Karpas-422 (cell line): ENCODE data around the gene PODNL1. TPM values are rescaled to one million over a fixed set of nuclear protein-coding genes. Genes with fewer than 3 reads are reported as not detected.
A peak's percentile ranks its signal among the peaks of the same experiment; 100 is the strongest.

Experiments
- DNase-seq: peaks from one replicate; pipeline ENCODE4 v3.0.0-alpha.2; 2015
- H2AFZ ChIP-seq: fragments of 200-600 bp; sonication (generic); 2 replicates; pipeline ENCODE4 v1.6.1; 2014; ENCODE audit warnings: antibody characterized with exemption, low read length, mixed read lengths
- H3K27ac ChIP-seq: fragments of 200-600 bp; sonication (generic); 2 replicates; pipeline ENCODE4 v1.5.1; 2014; ENCODE audit warnings: mild to moderate bottlenecking, low read length, moderate library complexity
- H3K27me3 ChIP-seq: fragments of 200-600 bp; sonication (generic); 2 replicates; pipeline ENCODE4 v1.6.1; 2014; ENCODE audit warnings: low read length, mixed read lengths
- H3K36me3 ChIP-seq: fragments of 200-600 bp; sonication (generic); 2 replicates; pipeline ENCODE4 v1.6.1; 2014; ENCODE audit warnings: low read length, mixed read lengths; ENCODE audit not compliant: insufficient read depth
- H3K4me1 ChIP-seq: fragments of 200-600 bp; sonication (generic); 2 replicates; pipeline ENCODE4 v1.6.1; 2014; ENCODE audit warnings: mild to moderate bottlenecking, low read length, mixed read lengths
- H3K4me2 ChIP-seq: fragments of 200-600 bp; sonication (generic); 2 replicates; pipeline ENCODE4 v1.6.1; 2014; ENCODE audit warnings: low read length, low read depth, mild to moderate bottlenecking; ENCODE audit not compliant: poor library complexity, severe bottlenecking
- H3K4me3 ChIP-seq: fragments of 200-600 bp; sonication (generic); 2 replicates; pipeline ENCODE4 v1.5.1; 2014; ENCODE audit warnings: mild to moderate bottlenecking, antibody characterized with exemption, low read length, mixed read lengths
- H3K79me2 ChIP-seq: fragments of 200-600 bp; sonication (generic); 2 replicates; pipeline ENCODE4 v1.6.1; 2014; ENCODE audit warnings: mild to moderate bottlenecking, low read length, mixed read lengths
- H3K9ac ChIP-seq: fragments of 200-600 bp; sonication (generic); 2 replicates; pipeline ENCODE4 v1.6.0; 2014; ENCODE audit warnings: low read length
- H3K9me2 ChIP-seq: fragments of 200-600 bp; sonication (generic), shearing (Covaris generic); replicated peaks from 2 replicates; pipeline ENCODE4 v1.6.0; 2014; ENCODE audit warnings: mild to moderate bottlenecking, low read length, moderate library complexity; ENCODE audit not compliant: insufficient read depth
- H3K9me3 ChIP-seq: fragments of 300-700, 200-600 bp; sonication (generic); 2 replicates; pipeline ENCODE4 v1.6.1; 2014; ENCODE audit warnings: low read length, mixed read lengths
- H4K20me1 ChIP-seq: fragments of 200-600 bp; sonication (generic); 2 replicates; pipeline ENCODE4 v1.6.1; 2014; ENCODE audit warnings: mild to moderate bottlenecking, antibody characterized with exemption, low read length, low read depth; ENCODE audit not compliant: insufficient read depth
- total RNA-seq: library from RNA; depleted of rRNA; stranded (reverse); fragments of >200 nt; shearing (Covaris generic); gene quantifications from 2 replicates; pipeline ENCODE4 v1.2.3, GENCODE V29; 2014; ENCODE audit warnings: low replicate concordance

Gene PODNL1
- total RNA-seq, 1 experiment from 2014 or later: not detected

DNA sequence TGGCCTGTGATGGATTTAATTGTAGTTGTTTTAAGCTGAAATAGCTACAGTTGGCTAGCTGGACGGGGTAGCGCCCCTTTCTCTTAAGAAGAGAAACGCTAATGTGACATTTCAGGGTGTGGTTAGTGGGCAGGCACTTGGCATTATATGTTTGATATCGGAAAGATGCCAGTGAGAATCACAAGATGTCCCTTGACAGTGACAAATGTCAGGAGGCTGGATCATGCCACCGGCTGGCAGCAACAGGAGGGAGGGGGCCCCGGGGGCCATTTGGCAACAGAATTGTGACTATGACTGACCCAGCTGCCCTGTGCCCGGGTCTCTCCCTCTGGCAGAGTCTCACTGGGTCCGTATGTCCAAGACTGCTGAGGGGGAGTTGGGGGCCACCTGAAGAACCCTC lies 18.8 kb upstream of the PODNL1 start:
- Histone ChIP-seq H3K27me3 (no peaks in the 10 kb centered on the region), H4K20me1 (peaks cover 6% of the 10 kb centered on the region), H3K27ac (no peak overlapping the region), H3K79me2 (peaks cover 21% of the 10 kb centered on the region), H2AFZ (no peak overlapping the region), H3K9ac (no peak overlapping the region), H3K9me3 (no peaks in the 10 kb centered on the region), H3K9me2 (no peaks in the 10 kb centered on the region), H3K4me2 (no peak overlapping the region), H3K4me1 (peaks cover 10% of the 10 kb centered on the region), H3K36me3 (peaks cover 16% of the 10 kb centered on the region; the same call in 1 of the 2 replicates), H3K4me3 (no peak overlapping the region)
- no peak for DNase-seq

DNA sequence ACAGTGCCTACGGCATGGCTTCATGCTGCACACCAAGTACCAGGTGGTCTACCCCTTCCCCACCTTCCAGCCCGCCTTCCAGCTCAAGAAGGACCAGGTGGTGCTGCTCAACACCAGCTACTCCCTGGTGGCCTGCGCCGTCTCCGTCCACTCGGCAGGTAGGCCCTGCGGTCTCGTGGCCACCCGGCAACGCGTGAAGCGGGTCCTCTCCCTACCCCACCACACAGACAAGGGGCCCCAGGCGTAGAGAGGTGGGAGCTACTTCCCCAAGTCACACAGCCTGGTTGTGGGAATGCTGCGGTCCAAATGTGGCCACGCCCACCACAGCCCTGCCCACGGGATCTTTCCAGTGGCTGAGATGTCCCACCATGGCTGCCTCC lies 18.1 kb upstream of the PODNL1 start:
- Histone ChIP-seq H2AFZ (no peak overlapping the region), H3K27me3 (no peaks in the 10 kb centered on the region), H3K9me3 (no peaks in the 10 kb centered on the region), H3K36me3 (peaks cover 16% of the 10 kb centered on the region; the same call in 1 of the 2 replicates), H3K27ac (no peak overlapping the region), H3K79me2 (peaks cover 21% of the 10 kb centered on the region), H3K9me2 (no peaks in the 10 kb centered on the region), H3K4me3 (no peak overlapping the region), H4K20me1 (peaks cover 6% of the 10 kb centered on the region), H3K4me1 (peaks cover 16% of the 10 kb centered on the region), H3K4me2 (no peak overlapping the region), H3K9ac (no peak overlapping the region)
- no peak for DNase-seq

DNA sequence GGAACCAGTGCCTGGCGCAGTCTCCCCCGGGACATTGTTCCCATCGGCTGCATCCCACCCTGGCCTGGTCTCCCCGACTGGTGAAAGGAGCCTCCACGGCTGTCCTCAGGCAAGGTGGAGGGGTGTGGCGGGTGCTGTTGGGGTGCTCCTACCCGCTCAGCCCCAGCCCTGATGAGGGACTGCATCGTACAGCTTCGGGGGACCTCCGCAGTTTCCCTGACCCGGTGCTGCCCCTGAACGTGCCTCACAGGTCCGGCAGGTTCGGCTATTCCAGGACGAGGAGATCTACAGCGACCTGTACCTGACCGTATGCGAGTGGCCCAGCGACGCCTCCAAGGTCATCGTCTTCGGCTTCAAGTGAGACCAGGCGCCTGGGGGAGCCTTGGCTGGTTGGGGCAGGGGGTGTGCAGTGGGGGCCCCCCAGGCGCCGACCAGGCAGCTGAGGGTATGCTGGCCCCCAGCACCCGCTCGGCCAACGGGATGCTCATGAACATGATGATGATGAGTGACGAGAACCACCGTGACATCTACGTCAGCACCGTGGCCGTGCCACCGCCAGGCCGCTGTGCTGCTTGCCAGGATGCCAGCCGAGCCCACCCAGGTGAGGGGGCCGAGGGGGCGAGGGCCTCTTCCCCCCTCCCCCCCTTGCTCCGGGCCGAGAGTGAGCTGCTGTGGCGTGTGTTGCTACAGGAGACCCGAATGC lies 17.6 kb upstream of the PODNL1 start:
- H3K36me3 ChIP-seq: peaks cover 16% of the 10 kb centered on the region; the same call in 1 of the 2 replicates
- no peak for DNase-seq
- no peak overlapping the region for H3K27ac ChIP-seq
- no peaks in the 10 kb centered on the region for H3K9me2 ChIP-seq
- H2AFZ ChIP-seq: no peak overlapping the region
- H3K27me3 ChIP-seq: no peaks in the 10 kb centered on the region
- no peak overlapping the region for H3K4me2 ChIP-seq
- H3K9ac ChIP-seq: no peak overlapping the region
- no peak overlapping the region for H3K4me3 ChIP-seq
- H3K9me3 ChIP-seq: no peaks in the 10 kb centered on the region
- peaks cover 6% of the 10 kb centered on the region for H4K20me1 ChIP-seq
- peaks cover 21% of the 10 kb centered on the region for H3K79me2 ChIP-seq
- H3K4me1 ChIP-seq: peaks cover 16% of the 10 kb centered on the region

DNA sequence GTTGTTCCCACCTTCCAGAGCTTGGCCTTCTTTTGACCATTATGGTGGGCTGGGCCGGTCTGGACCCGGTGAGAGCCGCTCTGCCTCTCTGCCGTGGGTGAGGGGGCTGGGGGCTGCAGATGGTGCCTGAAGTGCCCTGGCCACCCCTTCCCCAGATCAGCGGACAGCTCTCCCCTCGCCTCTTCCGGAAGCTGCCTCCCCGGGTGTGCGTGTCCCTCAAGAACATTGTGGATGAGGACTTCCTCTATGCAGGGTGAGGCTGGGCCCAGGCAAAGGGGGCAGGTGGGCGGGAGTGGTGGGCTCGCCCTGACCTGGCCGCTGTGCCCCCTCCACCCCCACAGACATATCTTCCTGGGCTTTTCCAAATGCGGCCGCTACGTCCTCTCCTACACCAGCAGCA lies 16.0 kb upstream of the PODNL1 start:
- Histone ChIP-seq H3K4me3 (no peak overlapping the region), H3K9me3 (no peaks in the 10 kb centered on the region), H2AFZ (no peak overlapping the region), H3K36me3 (peaks cover 13% of the 10 kb centered on the region; the same call in 1 of the 2 replicates), H3K9ac (no peak overlapping the region), H4K20me1 (peaks cover 6% of the 10 kb centered on the region), H3K9me2 (no peaks in the 10 kb centered on the region), H3K4me1 (peaks cover 16% of the 10 kb centered on the region), H3K27me3 (no peaks in the 10 kb centered on the region), H3K79me2 (peaks cover 21% of the 10 kb centered on the region), H3K4me2 (no peak overlapping the region), H3K27ac (no peak overlapping the region)
- DNase-seq: no peak

DNA sequence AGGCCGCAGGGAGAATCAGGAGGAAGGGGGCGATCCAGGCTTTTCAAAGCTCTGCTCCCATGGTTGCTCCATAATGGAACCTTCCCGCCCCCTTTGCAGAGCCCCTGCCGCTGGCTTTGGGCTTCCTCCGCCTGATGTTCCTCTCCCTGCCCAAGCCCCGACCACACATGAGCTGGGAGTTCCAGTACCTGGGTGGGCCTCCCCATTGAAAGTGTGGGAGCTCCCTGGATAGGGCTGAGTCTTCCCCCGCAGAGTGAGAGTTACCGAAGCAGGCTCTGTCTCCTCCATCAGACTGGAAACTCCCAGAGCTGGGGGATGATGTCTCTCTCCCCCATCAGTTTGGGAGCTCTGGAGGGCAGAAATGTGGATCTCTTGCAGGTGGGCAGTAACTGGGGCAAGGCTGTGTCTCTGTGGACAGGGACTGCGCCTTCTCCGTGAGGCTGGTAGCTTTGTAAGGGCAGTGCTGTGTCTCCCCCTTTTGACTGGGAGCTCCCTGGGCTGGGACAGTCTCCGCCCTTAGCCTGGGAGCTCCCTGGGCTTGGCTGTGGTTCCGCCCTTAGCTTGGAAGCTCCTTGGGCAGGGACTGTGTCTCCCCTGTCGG lies 14.8 kb upstream of the PODNL1 start:
- peak overlapping the region; percentile 99 for H3K4me2 ChIP-seq
- H3K9me3 ChIP-seq: no peaks in the 10 kb centered on the region
- DNase-seq: peak; percentile 53
- H3K4me1 ChIP-seq: peaks cover 16% of the 10 kb centered on the region
- peak overlapping the region; percentile 55 for H3K27ac ChIP-seq
- peaks cover 6% of the 10 kb centered on the region for H4K20me1 ChIP-seq
- peak overlapping the region; percentile 100 for H3K4me3 ChIP-seq
- peaks cover 13% of the 10 kb centered on the region; the same call in 1 of the 2 replicates for H3K36me3 ChIP-seq
- no peaks in the 10 kb centered on the region for H3K9me2 ChIP-seq
- H2AFZ ChIP-seq: no peak overlapping the region
- peaks cover 21% of the 10 kb centered on the region for H3K79me2 ChIP-seq
- no peaks in the 10 kb centered on the region for H3K27me3 ChIP-seq
- peak overlapping the region; percentile 99 for H3K9ac ChIP-seq

DNA sequence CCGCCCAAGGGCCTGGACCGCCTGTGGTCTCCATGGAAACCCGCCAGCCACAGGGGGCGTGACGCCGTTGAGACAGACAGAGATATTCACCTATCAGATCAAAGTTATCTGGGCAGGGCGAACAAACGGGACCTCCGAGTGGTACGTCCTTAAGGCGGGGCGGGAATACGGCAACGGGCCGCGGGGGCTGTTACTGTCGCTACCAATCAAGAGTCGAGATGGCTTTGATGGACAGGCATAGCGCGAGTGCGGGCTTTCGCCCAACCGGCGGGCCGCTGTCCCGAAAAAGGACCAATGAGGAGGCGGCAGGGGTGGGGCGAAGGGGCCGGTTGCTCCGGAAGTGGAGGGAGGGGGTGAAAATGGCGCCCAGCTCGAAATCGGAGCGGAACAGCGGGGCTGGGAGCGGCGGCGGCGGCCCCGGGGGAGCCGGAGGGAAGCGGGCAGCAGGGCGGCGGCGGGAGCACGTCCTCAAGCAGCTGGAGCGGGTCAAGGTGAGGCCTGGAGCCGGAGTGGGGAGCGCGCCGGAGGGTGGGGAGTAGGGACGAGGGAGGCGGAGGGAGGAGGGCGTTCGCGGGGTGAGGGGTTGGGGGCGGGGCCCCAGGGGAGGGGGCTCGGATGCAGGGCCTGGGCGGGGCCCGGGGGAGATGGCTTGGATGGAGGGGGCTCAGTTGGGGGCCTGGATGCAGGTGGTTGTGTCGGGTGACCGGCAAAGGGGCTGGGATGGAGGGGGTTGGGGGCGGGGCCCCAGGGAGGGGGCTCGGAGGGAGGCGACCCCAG lies 14.1 kb upstream of the PODNL1 start, which contains the start of gene DCAF15:
DCAF15 (plus strand) TSS at position 356 of the 777 bp plus-strand sequence; CDS start at position 360, 4 bp downstream.
- peaks cover 10% of the 10 kb centered on the region; the same call in 1 of the 2 replicates for H3K36me3 ChIP-seq
- H3K79me2 ChIP-seq: peaks cover 21% of the 10 kb centered on the region
- no peaks in the 10 kb centered on the region for H3K9me3 ChIP-seq
- peak within 1 kb of the TSS; percentile 55 for H3K27ac ChIP-seq
- H4K20me1 ChIP-seq: peaks cover 6% of the 10 kb centered on the region
- peaks cover 16% of the 10 kb centered on the region for H3K4me1 ChIP-seq
- peak within 1 kb of the TSS; percentile 99 for H3K4me2 ChIP-seq
- peak; percentile 100 for DNase-seq
- H3K27me3 ChIP-seq: no peaks in the 10 kb centered on the region
- H3K9ac ChIP-seq: peak within 1 kb of the TSS; percentile 99
- H3K9me2 ChIP-seq: no peaks in the 10 kb centered on the region
- H3K4me3 ChIP-seq: peak within 1 kb of the TSS; percentile 100
- peak within 1 kb of the TSS; percentile 93 for H2AFZ ChIP-seq

DNA sequence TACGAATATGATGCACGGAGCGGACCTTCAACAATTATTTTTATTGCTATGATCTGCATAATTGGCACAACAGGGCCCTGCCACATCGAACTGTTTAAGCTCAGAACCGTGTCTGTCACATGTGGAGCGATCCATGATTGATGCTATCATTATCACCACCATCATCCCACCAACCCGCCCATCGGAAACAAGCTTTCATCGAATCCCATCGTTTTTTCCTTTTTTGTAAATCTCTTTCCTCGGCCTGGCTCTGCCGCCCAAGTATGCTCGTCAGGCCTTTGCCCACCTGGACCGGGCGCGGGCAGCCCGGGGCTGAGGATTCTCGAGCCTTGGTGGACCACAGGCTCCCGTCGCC lies 13.6 kb upstream of the PODNL1 start:
- peaks cover 6% of the 10 kb centered on the region for H4K20me1 ChIP-seq
- peaks cover 21% of the 10 kb centered on the region for H3K79me2 ChIP-seq
- H3K9ac ChIP-seq: peak overlapping the region; percentile 65
- H3K4me1 ChIP-seq: peaks cover 16% of the 10 kb centered on the region
- H3K9me2 ChIP-seq: no peaks in the 10 kb centered on the region
- H3K4me3 ChIP-seq: peak overlapping the region; percentile 74
- peaks cover 7% of the 10 kb centered on the region; the same call in 1 of the 2 replicates for H3K36me3 ChIP-seq
- no peak overlapping the region for H3K27ac ChIP-seq
- H3K9me3 ChIP-seq: no peaks in the 10 kb centered on the region
- H2AFZ ChIP-seq: peak overlapping the region; percentile 93
- H3K27me3 ChIP-seq: no peaks in the 10 kb centered on the region
- DNase-seq: no peak
- peak overlapping the region; percentile 89 for H3K4me2 ChIP-seq

DNA sequence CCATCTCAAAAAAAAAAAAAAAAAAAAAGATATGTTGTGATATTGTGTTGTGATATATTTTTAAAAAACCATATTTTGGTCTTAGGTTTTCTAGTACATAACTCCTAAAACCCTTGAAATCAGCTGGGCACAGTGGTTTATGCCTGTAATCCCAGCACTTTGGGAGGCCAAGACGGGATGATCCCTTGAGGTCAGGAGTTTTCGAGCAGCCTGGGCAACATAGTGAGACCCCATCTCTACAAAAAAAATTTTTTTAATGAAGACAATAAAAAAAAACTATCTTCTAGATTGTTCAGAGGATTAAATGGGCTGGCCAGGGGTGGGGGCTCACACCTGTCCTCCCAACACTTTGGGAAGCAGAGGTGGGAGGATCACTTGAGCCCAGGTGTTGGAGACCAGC lies 12.8 kb upstream of the PODNL1 start:
- peaks cover 6% of the 10 kb centered on the region for H4K20me1 ChIP-seq
- no peaks in the 10 kb centered on the region for H3K9me2 ChIP-seq
- peaks cover 21% of the 10 kb centered on the region for H3K79me2 ChIP-seq
- no peak for DNase-seq
- H3K9ac ChIP-seq: no peak overlapping the region
- no peak overlapping the region for H3K4me2 ChIP-seq
- H3K27me3 ChIP-seq: no peaks in the 10 kb centered on the region
- peaks cover 16% of the 10 kb centered on the region for H3K4me1 ChIP-seq
- H3K4me3 ChIP-seq: no peak overlapping the region
- no peak overlapping the region for H3K27ac ChIP-seq
- H3K36me3 ChIP-seq: 0 out of 2 replicates have a peak, but pooled peaks cover under 1% of the 10 kb centered on the region
- no peak overlapping the region for H2AFZ ChIP-seq
- H3K9me3 ChIP-seq: no peaks in the 10 kb centered on the region
